CD4-positive, alpha-beta T cell treated with Interleukin-15 for 4 hours (primary cell): ENCODE results near the gene FBXL16.
"Not testable (repeated sequence)": the region's sequence is repeated elsewhere in the genome, so short reads cannot be mapped to it uniquely, and the experiment has no call there.

Source experiments
- DNase-seq: peaks from one replicate; pipeline ENCODE4 v3.0.0-alpha.2; 2020; ENCODE audit warnings: low spot score

The FBXL16 gene

GRCh38 chr16:705431-706188, at the start of gene FBXL16:
Gene FBXL16 (minus strand): TSS chr16:705801. CDS start chr16:697405, 8,396 bp downstream.
- DNase-seq, result no peak

DNA sequence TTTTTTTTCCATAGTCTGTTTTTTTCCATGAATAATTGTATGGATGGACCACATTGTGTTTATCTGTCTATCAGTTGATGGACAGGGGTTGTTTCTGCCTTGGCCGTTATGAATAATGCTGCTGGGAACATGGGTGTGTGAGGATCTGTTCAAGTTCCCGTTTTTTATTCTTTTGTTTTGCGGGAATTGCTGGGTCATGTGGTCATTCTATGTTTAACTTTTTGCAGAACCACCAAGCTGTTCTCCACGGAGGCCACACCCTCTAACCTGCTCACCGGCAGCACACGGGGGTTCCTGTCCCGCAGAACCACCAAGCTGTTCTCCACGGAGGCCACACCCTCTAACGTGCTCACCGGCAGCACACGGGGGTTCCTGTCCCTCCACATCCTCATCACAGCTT, 49.1 kb upstream of the FBXL16 start:
- DNase-seq, result no peak

DNA sequence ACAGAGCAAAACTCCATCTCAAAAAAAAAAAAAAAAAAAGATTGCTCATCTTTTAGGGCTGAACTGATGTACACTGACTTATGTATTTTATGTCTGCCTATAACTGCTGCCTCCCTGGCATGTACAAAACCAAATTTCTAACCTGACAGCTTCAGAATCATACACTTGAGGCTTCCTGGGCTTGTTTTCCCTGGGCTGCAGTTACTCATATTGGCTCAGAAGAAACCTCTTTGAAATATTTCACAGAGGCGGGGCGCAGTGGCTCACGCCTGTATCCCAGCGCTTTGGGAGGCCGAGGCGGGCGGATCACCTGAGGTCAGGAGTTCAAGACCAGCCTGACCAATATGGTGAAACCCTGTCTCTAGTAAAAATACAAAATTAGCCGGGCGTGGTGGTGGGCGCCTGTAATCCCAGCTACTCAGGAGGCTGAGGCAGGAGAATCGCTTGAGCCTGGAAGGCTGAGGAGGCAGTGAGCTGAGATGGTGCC, 48.6 kb upstream of the FBXL16 start:
- DNase-seq, result not testable (repeated sequence)

- DNase-seq, result no peak
Observed at GRCh38 chr16:752007-752312, 46.4 kb upstream of the FBXL16 start.

DNA sequence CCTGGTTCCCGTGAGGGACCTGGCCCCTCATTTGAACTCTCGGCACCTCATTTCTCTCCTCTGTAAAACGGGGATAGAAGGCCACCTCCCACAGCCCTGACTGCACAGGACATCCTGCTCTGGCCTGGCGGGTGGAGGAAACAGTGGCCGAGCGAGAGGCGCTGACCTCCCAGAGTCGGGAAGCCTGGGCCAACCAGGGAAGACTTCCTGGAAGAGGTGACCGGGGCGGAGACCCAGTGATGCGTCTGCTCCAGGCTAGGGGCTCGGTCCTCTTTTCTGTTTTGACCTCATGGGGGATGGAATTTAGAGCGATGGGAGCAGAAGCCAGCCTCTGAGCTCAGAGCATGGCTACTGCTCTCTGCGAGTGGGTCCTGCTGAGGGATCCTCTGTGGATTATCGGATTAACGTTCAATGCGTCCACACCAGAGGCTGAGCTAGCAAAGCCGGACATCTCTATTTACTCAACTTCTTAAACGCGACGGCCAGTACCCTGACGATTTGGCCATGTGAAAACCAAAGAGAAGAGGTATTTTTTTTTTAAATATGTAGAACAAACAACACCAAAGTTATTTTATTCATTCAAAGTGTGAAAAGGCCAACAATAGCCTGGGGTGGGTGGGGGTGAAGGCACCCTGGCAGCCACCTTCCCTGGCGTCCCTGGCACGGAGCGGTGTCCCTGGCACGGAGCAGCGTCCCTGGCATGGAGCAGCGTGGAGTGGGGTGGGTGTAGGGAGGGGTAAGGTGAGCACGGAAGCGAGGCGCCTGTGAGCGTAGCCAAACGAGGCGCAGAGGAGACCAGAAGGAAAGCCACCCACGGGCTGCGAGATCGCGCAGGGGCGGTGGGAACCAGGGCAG, 45.8 kb upstream of the FBXL16 start:
- DNase-seq, result no peak

GRCh38 chr16:750485-750884, 44.9 kb upstream of the FBXL16 start:
- DNase-seq, result no peak

DNA sequence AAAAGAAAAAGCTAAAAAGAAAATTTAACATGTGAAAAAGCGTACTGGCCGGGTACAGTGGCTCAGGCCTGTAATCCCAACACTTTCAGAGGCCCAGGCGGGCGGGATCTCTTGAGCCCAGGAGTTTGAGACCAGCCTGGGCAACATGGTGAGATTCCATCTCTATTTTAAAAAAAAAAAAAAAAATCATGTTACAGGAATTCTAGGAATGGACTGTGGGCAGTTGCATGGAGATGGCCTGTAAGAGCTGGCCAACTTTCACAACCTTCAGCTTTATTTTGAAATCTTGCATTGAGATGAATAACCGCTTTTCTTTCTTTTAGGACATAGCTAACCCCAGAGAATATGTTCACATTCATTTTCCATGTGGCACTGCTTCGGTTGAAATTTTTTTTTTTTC, 43.4 kb upstream of the FBXL16 start:
- no peak for DNase-seq

GRCh38 chr16:747978-748746, 42.6 kb upstream of the FBXL16 start:
- DNase-seq, result no peak

- no peak for DNase-seq
Observed at GRCh38 chr16:746637-747036, 41.0 kb upstream of the FBXL16 start.

DNA sequence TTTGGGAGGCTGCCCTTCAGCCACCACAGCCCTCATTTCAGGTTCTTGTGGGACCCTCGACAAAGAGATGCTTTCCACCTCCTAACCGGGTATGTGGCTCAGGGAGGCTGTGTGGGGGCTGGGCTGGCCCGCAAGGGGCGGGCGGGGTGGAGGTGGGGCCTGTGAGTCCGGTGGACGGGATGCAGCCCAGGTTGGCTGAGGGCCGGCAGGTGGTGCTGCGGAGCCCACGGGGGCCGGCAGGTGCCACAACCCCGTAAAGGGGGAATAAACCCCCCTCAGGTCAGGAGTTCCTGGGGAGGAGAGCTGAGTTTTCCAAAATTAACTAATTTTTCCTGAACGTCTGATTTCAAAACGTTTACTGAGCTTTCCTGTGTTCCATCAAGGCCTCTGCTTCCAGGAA, 40.1 kb upstream of the FBXL16 start:
- no peak for DNase-seq

- no peak for DNase-seq
Observed at GRCh38 chr16:743794-744500, 38.3 kb upstream of the FBXL16 start.

GRCh38 chr16:742894-743293, 37.3 kb upstream of the FBXL16 start:
- DNase-seq, result not testable (repeated sequence)

DNA sequence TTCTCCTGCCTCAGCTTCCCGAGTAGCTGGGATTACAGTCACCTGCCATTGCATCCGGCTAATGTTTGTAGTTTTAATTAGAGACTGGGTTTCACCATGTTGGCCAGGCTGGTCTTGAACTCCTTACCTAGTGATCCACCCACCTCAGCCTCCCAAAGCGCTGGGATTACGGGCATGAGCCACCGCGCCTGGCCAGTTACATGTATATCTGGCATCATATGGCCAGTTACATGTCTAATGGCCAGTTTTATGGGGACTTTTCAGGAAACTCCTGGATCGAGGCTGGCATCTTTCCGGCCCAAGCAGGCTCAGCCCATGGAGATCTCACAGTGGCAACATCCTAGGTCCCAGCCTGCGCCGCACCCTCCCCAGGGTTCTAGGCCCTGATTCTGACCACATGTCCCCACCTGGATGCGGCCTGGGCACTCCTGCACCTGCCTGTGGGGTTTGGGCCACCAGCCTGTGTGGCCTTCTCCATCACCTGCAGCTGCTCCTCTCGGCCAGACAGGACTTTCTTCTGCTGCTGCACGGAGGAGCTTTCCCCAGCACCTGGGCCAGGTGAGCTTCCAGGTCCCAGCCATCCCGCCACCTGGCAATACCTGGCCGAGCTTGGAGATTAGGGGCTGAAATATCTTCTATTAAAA, 36.5 kb upstream of the FBXL16 start:
- DNase-seq, result no peak

GRCh38 chr16:740764-741505, 35.3 kb upstream of the FBXL16 start, which contains the start of gene CIAO3:
Gene CIAO3 (minus strand): TSS chr16:740997. CDS start chr16:740985, 12 bp downstream.
- DNase-seq, result peak; percentile 92

DNA sequence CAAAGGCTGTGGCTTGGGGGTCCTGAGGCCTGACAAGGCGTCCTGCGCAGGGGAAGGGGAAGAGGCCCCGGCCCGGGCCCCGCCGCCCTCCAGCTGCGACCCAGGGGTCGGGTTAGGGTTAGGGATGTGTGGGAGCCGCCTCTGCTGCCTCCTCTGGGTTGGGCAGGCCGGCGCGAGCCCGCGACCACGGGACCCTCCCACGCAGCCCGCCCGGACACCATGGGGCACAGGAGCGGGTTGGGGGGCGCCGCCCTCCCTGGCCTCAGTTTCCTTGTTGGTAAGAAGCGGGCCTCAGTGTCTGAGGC, 34.8 kb upstream of the FBXL16 start:
- no peak for DNase-seq

DNA sequence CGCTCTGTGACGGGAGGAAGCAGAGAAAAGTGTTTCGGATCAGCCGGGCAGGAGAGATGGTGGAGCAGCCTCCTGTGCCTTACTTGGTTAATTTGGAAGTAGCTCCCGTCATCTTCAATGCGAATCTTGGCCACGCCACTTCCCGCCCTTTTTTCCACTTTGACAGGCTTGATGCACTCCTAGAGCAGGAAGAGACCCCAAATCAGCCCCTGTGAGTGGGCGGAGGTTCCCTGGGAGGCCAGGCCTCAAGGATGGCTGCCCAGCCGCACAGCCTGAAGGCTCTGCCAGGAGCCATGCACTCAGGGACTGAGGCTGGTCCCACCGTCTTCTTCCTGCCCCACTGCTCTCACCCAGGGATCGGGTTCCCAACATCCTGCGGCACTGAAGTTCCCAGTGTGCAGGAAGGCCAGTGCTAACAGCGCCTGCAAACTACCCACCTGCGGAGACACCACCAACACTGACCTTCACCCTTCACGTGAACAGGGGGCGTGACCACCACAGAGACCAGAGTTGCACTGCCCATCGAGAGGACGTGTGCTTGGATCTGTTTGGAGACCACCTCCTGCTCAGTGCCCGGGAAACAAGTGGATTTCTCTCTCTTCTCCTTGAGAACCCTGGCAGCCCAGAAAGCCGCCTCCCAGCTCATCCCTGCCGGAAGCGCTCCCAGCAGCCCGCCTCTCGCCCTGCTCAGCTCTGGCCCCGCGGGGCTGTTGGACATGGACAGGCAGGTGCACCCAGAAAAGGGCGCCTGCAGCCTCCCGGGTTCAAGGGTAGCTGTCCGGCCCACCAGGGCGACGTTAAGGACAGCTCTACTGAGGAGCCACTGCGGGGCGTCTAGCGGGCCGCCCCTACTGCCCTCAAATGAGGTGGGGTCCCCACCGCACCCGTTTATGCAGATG, 34.2 kb upstream of the FBXL16 start:
- no peak for DNase-seq

- DNase-seq, result no peak
Observed at GRCh38 chr16:736936-737481, 31.4 kb upstream of the FBXL16 start.

DNA sequence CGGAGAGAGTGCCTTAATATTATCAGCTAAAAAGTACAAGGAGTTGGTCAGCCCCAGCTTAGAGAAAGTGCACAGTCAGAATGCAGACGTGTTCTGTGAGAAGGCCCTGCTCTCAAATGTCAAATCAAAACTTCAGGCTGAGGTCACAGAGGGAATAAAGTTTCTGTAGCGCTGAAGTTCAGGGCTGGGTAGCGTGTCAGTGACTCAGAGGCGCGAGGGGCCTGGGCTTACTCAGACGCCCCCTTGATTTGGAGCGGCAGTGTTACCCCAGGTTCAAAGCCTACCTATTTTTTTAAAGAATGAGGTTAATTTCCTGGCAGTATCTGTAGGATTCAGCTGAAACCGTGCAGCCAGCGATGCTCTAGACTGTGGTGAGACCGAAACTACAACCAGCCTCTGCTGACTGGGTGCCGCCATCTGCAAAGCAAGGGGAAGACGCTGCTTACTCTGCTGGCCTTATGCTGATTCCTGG, 30.4 kb upstream of the FBXL16 start:
- no peak for DNase-seq
